ENCODE results near the gene PARK7.

Gene PARK7

GRCh38 chr1:8002921-8003320 is 41.4 kb downstream of the PARK7 start:
- DNase-seq (ENCODE audit: low read depth) = no peak
- TF ChIP-seq CTCF (IDR thresholded peaks at IDR 0.05; ENCODE audit: insufficient read depth, low read depth, low read length, missing control alignments) = no peak
- H3K4me3 ChIP-seq (ENCODE audit: low read depth, low read length) = no peak overlapping the region

GRCh38 chr1:8003438-8004112 is 42.1 kb downstream of the PARK7 start:
- no peak for DNase-seq (ENCODE audit: low read depth)
- TF ChIP-seq CTCF (IDR thresholded peaks at IDR 0.05; ENCODE audit: insufficient read depth, low read depth, low read length, missing control alignments) = no peak
- no peak overlapping the region for H3K4me3 ChIP-seq (ENCODE audit: low read depth, low read length)

GRCh38 chr1:8004113-8004802 is 42.7 kb downstream of the PARK7 start:
- DNase-seq (ENCODE audit: low read depth) = no peak
- no peak overlapping the region for H3K4me3 ChIP-seq (ENCODE audit: low read depth, low read length)
- no peak for TF ChIP-seq CTCF (IDR thresholded peaks at IDR 0.05; ENCODE audit: insufficient read depth, low read depth, low read length, missing control alignments)

- no peak overlapping the region for H3K4me3 ChIP-seq (ENCODE audit: low read depth, low read length)
- TF ChIP-seq CTCF (IDR thresholded peaks at IDR 0.05; ENCODE audit: insufficient read depth, low read depth, low read length, missing control alignments) = no peak
- no peak for DNase-seq (ENCODE audit: low read depth)
Measured at GRCh38 chr1:8004803-8005573, 43.5 kb downstream of the PARK7 start.

- no peak for DNase-seq (ENCODE audit: low read depth)
Measured at GRCh38 chr1:8006037-8006963, 44.8 kb downstream of the PARK7 start.

More at GRCh38 chr1:8006037-8006963, 44.8 kb downstream of the PARK7 start:
- TF ChIP-seq CTCF (IDR thresholded peaks at IDR 0.05; ENCODE audit: insufficient read depth, low read depth, low read length, missing control alignments) = no peak
- H3K4me3 ChIP-seq (ENCODE audit: low read depth, low read length) = no peak overlapping the region
